ENCODE results near the gene RNF39. TPM values are rescaled to one million over a fixed set of nuclear protein-coding genes. Genes with fewer than 3 reads are reported as not detected.
"Not testable (repeated sequence)": the region's sequence is repeated elsewhere in the genome, so short reads cannot be mapped to it uniquely, and the experiment has no call there.

Gene RNF39, protein sequence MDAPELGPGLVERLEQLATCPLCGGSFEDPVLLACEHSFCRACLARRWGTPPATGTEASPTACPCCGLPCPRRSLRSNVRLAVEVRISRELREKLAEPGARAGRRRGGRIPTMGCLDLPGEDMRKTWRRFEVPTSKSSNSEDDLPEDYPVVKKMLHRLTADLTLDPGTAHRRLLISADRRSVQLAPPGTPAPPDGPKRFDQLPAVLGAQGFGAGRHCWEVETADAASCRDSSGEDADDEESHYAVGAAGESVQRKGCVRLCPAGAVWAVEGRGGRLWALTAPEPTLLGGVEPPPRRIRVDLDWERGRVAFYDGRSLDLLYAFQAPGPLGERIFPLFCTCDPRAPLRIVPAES
- total RNA-seq, result not detected
- under 1 TPM in 1 of 2 donors, not detected in 1; 0.21 TPM for polyA plus RNA-seq

DNA sequence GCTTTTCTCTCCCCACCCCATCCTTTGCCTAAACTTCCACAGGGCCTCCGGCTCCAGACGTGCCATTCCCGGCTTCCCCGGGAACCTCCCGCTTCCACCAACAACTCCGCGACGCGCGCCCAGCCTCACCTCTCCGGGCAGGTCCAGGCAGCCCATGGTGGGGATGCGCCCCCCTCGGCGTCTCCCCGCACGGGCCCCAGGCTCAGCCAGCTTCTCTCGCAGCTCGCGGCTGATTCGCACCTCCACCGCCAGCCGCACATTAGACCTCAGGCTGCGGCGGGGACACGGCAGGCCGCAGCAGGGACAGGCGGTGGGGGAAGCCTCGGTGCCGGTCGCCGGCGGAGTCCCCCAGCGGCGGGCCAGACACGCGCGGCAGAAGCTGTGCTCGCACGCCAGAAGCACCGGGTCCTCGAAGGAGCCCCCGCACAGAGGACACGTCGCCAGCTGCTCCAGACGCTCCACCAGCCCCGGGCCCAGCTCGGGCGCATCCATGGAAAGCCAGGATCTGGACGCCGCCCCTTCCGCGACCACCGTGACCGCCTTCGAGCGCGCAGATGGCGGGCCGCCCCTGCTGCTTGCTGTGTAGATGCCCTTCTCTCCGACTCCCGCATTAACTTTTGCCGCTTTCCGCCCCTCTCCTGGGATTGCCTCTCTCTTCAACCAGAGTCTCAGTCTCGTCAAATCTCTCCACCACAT lies at the start of gene RNF39:
Gene RNF39, minus strand, starts transcription at position 676 of the 696 bp plus-strand sequence. Its CDS starts 184 bp downstream, at position 492.
- Histone ChIP-seq H3K4me1 (ENCODE audit: insufficient read depth, low read length) (peaks cover 49% of the 10 kb centered on the region), H3K9me3 (ENCODE audit: control insufficient read depth in 1 of 2, low read length in 2 of 2) (no peaks in the 10 kb centered on the region), H3K36me3 (ENCODE audit: insufficient read depth, low read length) (peaks cover 3% of the 10 kb centered on the region), H3K27ac (ENCODE audit: low read depth, low read length) (no peak within 1 kb of the TSS), H3K4me3 (ENCODE audit: low read length in 2 of 2) (peak within 1 kb of the TSS in 1 of 2 donors; percentile 15), H3K27me3 (ENCODE audit: insufficient read depth, low read length) (peaks cover 4% of the 10 kb centered on the region)
- H3K4me3 Mint-ChIP-seq, result peak within 1 kb of the TSS; percentile 66 to 88 (median 82)
- H3K36me3 Mint-ChIP-seq, result peaks cover 10 to 16% of the 10 kb centered on the region in 2 donors
- H3K27me3 Mint-ChIP-seq, result peaks cover 22 to 28% of the 10 kb centered on the region in 2 donors
- intact Hi-C loops (cut with micrococcal nuclease), result no loop called here
- peak in 1 of 5 donors; percentile 24 for DNase-seq
- peaks cover 33 to 71% (median 52%) of the 10 kb centered on the region in 4 donors for H3K4me1 Mint-ChIP-seq
- peaks cover 0 to 3% (median 0%) of the 10 kb centered on the region in 8 donors for H3K9me3 Mint-ChIP-seq
- ChIA-PET CTCF (ENCODE audit: partially characterized antibody) (interaction anchor here (2.1 to 3.0 kb wide), 2 partner anchors 8 to 26 kb away, joined by 6 to 15 read pairs; partner anchors contain the start of gene PPP1R11), POLR2A (ENCODE audit: partially characterized antibody) (interaction anchor here (1.4 to 3.3 kb wide), 4 partner anchors 9 to 28 kb away, joined by 3 to 26 read pairs (median 11); partner anchors contain the start of genes POLR1H and PPP1R11)
- peak within 1 kb of the TSS; percentile 8 to 83 (median 31) for H3K27ac Mint-ChIP-seq

DNA sequence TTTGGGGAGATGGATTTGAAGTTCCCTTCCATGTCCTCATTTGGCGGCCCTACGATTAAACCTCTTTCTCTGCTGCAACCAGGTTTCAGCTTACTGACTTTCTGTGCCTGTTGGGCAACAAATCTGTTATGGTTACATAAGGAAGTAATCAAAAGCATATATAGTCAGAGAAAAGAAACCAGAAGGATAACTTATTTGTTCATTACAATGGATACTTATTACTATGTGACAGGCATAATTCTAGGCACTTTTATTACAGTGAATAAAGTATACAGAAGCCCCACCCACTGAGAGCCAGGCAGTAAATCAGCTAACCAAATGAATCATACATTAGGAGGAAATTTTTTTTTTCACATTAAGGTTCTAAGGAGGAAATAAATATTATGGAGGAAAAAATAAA lies 46.9 kb upstream of the RNF39 start:
- Histone ChIP-seq H3K4me3 (ENCODE audit: low read length in 2 of 2) (no peak overlapping the region), H3K4me1 (ENCODE audit: insufficient read depth, low read length) (no peaks in the 10 kb centered on the region), H3K9me3 (ENCODE audit: control insufficient read depth in 1 of 2, low read length in 2 of 2) (no peaks in the 10 kb centered on the region), H3K27me3 (ENCODE audit: insufficient read depth, low read length) (peaks cover 3% of the 10 kb centered on the region), H3K36me3 (ENCODE audit: insufficient read depth, low read length) (no peaks in the 10 kb centered on the region), H3K27ac (ENCODE audit: low read depth, low read length) (no peak overlapping the region)
- CTCF ChIA-PET (ENCODE audit: partially characterized antibody), result interaction anchor here (2.4 to 2.7 kb wide), 2 partner anchors 9 to 19 kb away, joined by 12 to 13 read pairs; no protein-coding TSS in a partner anchor
- Mint-ChIP-seq H3K4me1 (peaks cover 0 to 5% (median 0%) of the 10 kb centered on the region in 4 donors), H3K4me3 (no peak overlapping the region), H3K36me3 (no peaks in the 10 kb centered on the region), H3K27me3 (peaks cover 20 to 27% of the 10 kb centered on the region in 2 donors), H3K9me3 (no peaks in the 10 kb centered on the region), H3K27ac (no peak overlapping the region)
- intact Hi-C loops (cut with micrococcal nuclease), result no loop called here
- no peak for DNase-seq
- POLR2A ChIA-PET (ENCODE audit: partially characterized antibody), result no interaction called here

DNA sequence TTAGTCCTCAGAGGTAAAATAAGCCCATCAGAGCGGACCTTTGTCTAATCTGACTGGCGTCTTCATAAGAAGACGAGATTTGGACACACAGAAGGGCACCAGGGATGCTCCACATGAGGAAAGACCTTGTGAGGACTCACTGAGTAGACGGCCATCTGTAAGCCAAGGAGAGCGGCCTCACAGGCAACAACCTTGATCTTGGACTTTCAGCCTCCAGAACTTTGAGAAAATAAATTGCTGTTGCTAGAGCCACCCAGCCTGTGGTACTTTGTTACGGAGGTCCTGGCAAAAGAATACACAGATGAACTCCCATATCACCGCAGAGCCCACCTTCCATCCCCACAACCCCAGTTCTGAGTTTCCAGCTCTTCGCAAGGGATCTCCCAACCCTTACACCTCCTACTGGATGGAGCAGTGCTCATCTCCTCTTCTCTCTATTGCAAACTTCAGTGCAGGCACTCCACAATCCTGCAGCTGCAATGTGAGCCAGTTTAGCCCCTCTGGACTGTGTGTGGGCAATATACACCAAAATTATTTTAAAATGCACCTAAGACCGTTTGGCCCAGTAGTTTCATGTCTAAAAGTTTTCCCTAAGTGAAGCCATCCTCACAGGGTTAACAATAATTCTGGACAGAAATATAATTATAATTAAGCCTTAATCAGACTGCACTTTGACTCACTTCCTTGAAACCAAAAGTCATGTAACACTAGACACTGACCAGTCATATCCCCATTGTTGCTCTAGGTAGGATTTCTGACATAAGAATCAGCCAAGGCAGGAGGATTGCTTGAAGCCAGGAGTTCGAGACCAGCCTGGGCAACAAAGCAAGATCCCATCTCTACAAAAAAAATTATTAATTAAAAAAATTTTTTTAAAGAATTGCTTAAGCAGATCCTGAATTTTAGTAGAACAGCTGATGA lies 46.1 kb upstream of the RNF39 start:
- H3K4me3 ChIP-seq (ENCODE audit: low read length in 2 of 2), result no peak overlapping the region
- intact Hi-C loops (cut with micrococcal nuclease), result no loop called here
- no peaks in the 10 kb centered on the region for H3K36me3 ChIP-seq (ENCODE audit: insufficient read depth, low read length)
- peaks cover 3% of the 10 kb centered on the region for H3K27me3 ChIP-seq (ENCODE audit: insufficient read depth, low read length)
- Mint-ChIP-seq H3K9me3 (no peaks in the 10 kb centered on the region), H3K4me1 (no peaks in the 10 kb centered on the region), H3K36me3 (no peaks in the 10 kb centered on the region), H3K27ac (no peak overlapping the region), H3K4me3 (no peak overlapping the region), H3K27me3 (peaks cover 14 to 29% of the 10 kb centered on the region in 2 donors)
- H3K27ac ChIP-seq (ENCODE audit: low read depth, low read length), result no peak overlapping the region
- no peak for DNase-seq
- ChIA-PET POLR2A (ENCODE audit: partially characterized antibody) (no interaction called here), CTCF (ENCODE audit: partially characterized antibody) (interaction anchor here (2.4 to 2.7 kb wide), 2 partner anchors 10 to 18 kb away, joined by 12 to 13 read pairs; no protein-coding TSS in a partner anchor)
- H3K4me1 ChIP-seq (ENCODE audit: insufficient read depth, low read length), result no peaks in the 10 kb centered on the region
- H3K9me3 ChIP-seq (ENCODE audit: control insufficient read depth in 1 of 2, low read length in 2 of 2), result no peaks in the 10 kb centered on the region

DNA sequence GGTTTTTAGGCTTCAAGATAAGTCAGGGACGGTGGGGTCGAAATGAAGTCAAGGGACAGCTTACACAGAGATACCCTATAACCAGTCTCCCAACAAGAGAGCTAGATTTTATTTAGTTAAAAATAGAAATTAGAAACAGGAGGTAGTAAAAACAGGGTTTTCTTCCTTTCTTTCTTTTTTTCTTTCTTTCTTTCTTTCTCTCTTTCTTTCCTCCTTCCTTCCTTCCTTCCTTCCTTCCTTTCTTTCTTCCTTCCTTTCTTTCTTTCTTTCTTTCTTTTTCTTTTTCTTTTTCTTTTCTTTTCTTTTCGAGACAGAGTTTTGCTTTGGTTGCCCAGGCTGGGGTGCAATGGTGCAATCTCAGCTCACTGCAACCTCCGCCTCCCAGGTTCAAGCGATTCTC lies 43.1 kb upstream of the RNF39 start:
- H3K4me1 ChIP-seq (ENCODE audit: insufficient read depth, low read length); H3K36me3 Mint-ChIP-seq; DNase-seq; H3K27ac Mint-ChIP-seq; H3K4me3 Mint-ChIP-seq; POLR2A ChIA-PET (ENCODE audit: partially characterized antibody); H3K9me3 Mint-ChIP-seq; H3K9me3 ChIP-seq (ENCODE audit: control insufficient read depth in 1 of 2, low read length in 2 of 2); H3K27me3 ChIP-seq (ENCODE audit: insufficient read depth, low read length); intact Hi-C loops (cut with micrococcal nuclease); H3K4me1 Mint-ChIP-seq; H3K27ac ChIP-seq (ENCODE audit: low read depth, low read length); H3K36me3 ChIP-seq (ENCODE audit: insufficient read depth, low read length); H3K4me3 ChIP-seq (ENCODE audit: low read length in 2 of 2): not testable (repeated sequence)
- CTCF ChIA-PET (ENCODE audit: partially characterized antibody), result interaction anchor here (0.9 to 1.0 kb wide), 2 partner anchors 12 to 15 kb away, joined by 4 read pairs; no protein-coding TSS in a partner anchor
- peaks cover 12 to 29% of the 10 kb centered on the region in 2 donors for H3K27me3 Mint-ChIP-seq

DNA sequence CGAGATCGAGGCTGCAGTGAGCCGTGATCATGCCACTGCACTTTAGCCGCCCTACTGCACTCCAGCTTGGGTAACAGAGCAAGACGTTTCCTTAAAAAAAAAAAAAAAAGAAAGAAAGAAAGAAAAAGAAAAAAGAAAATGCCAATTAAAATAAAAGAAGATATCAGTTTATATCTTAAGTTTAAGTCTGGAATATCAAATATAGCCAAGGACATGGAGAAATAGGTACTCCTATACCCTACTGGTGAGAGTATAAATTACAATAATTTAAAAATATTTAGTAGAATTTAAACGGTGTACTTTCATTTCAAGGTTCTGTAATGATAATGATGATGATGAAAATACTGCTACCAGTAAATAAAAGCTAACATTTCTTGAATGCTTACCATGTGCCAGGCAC lies 41.2 kb upstream of the RNF39 start:
- Mint-ChIP-seq H3K4me1 (peaks cover 0 to 6% (median 3%) of the 10 kb centered on the region in 4 donors), H3K36me3 (no peaks in the 10 kb centered on the region), H3K4me3 (no peak overlapping the region), H3K27ac (no peak overlapping the region), H3K27me3 (peaks cover 22 to 29% of the 10 kb centered on the region in 2 donors), H3K9me3 (no peaks in the 10 kb centered on the region)
- intact Hi-C loops (cut with micrococcal nuclease), result no loop called here
- Histone ChIP-seq H3K27ac (ENCODE audit: low read depth, low read length) (no peak overlapping the region), H3K4me1 (ENCODE audit: insufficient read depth, low read length) (no peaks in the 10 kb centered on the region), H3K27me3 (ENCODE audit: insufficient read depth, low read length) (peaks cover 7% of the 10 kb centered on the region), H3K36me3 (ENCODE audit: insufficient read depth, low read length) (no peaks in the 10 kb centered on the region), H3K9me3 (ENCODE audit: control insufficient read depth in 1 of 2, low read length in 2 of 2) (no peaks in the 10 kb centered on the region), H3K4me3 (ENCODE audit: low read length in 2 of 2) (no peak overlapping the region)
- ChIA-PET POLR2A (ENCODE audit: partially characterized antibody) (no interaction called here), CTCF (ENCODE audit: partially characterized antibody) (interaction anchor here (1.6 to 3.3 kb wide), 2 partner anchors 14 to 15 kb away, joined by 8 to 17 read pairs; no protein-coding TSS in a partner anchor)
- no peak for DNase-seq

DNA sequence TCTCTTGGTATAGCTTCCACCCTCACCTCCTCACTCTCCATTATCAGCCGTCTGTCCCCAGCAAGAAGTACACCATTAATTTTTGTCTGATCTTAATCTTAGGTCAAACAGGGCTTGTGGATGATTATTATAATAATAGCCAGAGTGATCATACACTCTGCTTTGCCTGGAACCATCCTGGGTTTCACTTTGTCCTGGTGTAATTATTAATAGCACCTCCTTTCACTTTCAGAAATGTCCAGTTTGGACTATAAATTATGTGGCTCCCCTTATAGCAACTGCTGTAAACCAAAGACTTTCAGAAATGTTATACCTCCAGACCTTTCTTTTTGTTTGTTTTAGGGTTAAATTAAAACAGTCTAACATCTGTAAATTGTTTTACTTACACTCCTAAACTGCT lies 38.3 kb upstream of the RNF39 start:
- Mint-ChIP-seq H3K4me3 (no peak overlapping the region), H3K4me1 (peaks cover 0 to 6% (median 3%) of the 10 kb centered on the region in 4 donors), H3K36me3 (no peaks in the 10 kb centered on the region), H3K27me3 (peaks cover 28 to 35% of the 10 kb centered on the region in 2 donors), H3K27ac (no peak overlapping the region), H3K9me3 (no peaks in the 10 kb centered on the region)
- Histone ChIP-seq H3K27ac (ENCODE audit: low read depth, low read length) (no peak overlapping the region), H3K9me3 (ENCODE audit: control insufficient read depth in 1 of 2, low read length in 2 of 2) (no peaks in the 10 kb centered on the region), H3K36me3 (ENCODE audit: insufficient read depth, low read length) (no peaks in the 10 kb centered on the region), H3K27me3 (ENCODE audit: insufficient read depth, low read length) (peaks cover 7% of the 10 kb centered on the region), H3K4me1 (ENCODE audit: insufficient read depth, low read length) (no peaks in the 10 kb centered on the region), H3K4me3 (ENCODE audit: low read length in 2 of 2) (no peak overlapping the region)
- DNase-seq, result no peak
- CTCF ChIA-PET (ENCODE audit: partially characterized antibody), result no interaction called here
- intact Hi-C loops (cut with micrococcal nuclease), result no loop called here
- POLR2A ChIA-PET (ENCODE audit: partially characterized antibody), result no interaction called here
